ENCODE measurements around the gene PJA2. TPM values are rescaled to one million over a fixed set of nuclear protein-coding genes. Genes with fewer than 3 reads are reported as not detected.

The PJA2 gene
- total RNA-seq, 2 experiments from 2014 or later = 41.3 to 69.7 TPM

GRCh38 chr5:109408991-109409843, 557 bp downstream of the PJA2 start:
- peaks cover 12% of the 10 kb centered on the region; the same call in 1 of the 2 replicates for H4K20me1 ChIP-seq (ENCODE audit: insufficient read depth, low read length)
- peaks cover 10% of the 10 kb centered on the region; the same call in 1 of the 2 replicates for H3K9me3 ChIP-seq (ENCODE audit: low read length)
- H3K36me3 ChIP-seq (ENCODE audit: insufficient read depth, low read length) = peaks cover 16% of the 10 kb centered on the region
- H3K4me2 ChIP-seq (ENCODE audit: low read length) = peak overlapping the region; percentile 84
- intact Hi-C loops (cut with micrococcal nuclease; ENCODE audit: unreplicated experiment) = no loop called here
- H3K79me2 ChIP-seq (ENCODE audit: insufficient read depth, low read depth, low read length) = peaks cover 54% of the 10 kb centered on the region
- POLR2A ChIA-PET = interaction anchor here (0.6 to 1.9 kb wide), 7 partner anchors 10 to 1888 kb away, joined by 3 to 6 read pairs (median 3); partner anchors contain the start of gene MAN2A1
- CTCF ChIA-PET (ENCODE audit: unreplicated experiment) = interaction anchor here (0.5 to 0.6 kb wide), 2 partner anchors 18 to 1026 kb away, joined by 3 read pairs; no protein-coding TSS in a partner anchor
- no peak for TF ChIP-seq EZH2phosphoT487 (IDR thresholded peaks at IDR 0.05; ENCODE audit: borderline replicate concordance, low read depth, low read length)
- TF ChIP-seq, protein P1, sequence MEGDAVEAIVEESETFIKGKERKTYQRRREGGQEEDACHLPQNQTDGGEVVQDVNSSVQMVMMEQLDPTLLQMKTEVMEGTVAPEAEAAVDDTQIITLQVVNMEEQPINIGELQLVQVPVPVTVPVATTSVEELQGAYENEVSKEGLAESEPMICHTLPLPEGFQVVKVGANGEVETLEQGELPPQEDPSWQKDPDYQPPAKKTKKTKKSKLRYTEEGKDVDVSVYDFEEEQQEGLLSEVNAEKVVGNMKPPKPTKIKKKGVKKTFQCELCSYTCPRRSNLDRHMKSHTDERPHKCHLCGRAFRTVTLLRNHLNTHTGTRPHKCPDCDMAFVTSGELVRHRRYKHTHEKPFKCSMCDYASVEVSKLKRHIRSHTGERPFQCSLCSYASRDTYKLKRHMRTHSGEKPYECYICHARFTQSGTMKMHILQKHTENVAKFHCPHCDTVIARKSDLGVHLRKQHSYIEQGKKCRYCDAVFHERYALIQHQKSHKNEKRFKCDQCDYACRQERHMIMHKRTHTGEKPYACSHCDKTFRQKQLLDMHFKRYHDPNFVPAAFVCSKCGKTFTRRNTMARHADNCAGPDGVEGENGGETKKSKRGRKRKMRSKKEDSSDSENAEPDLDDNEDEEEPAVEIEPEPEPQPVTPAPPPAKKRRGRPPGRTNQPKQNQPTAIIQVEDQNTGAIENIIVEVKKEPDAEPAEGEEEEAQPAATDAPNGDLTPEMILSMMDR (conservative IDR thresholded peaks at IDR 0.05; ENCODE audit: low read length) = no peak
- H2AFZ ChIP-seq (ENCODE audit: low read length) = peak overlapping the region; percentile 69
- H3K4me3 ChIP-seq (ENCODE audit: low read depth, low read length, poor library complexity, severe bottlenecking) = peak overlapping the region; percentile 94
- BruUV-seq (replicated peaks) = TSS peak; percentile 73
- no peaks in the 10 kb centered on the region for H3K9me2 ChIP-seq (ENCODE audit: insufficient read depth, low read length)
- DNase-seq (ENCODE audit: low spot score) = peak; percentile 79
- H3K27ac ChIP-seq (ENCODE audit: low read depth, low read length, poor library complexity, severe bottlenecking) = peak overlapping the region; percentile 94
- H3K4me1 ChIP-seq (ENCODE audit: insufficient read depth, low read length, poor library complexity, severe bottlenecking) = peaks cover 28% of the 10 kb centered on the region

DNA sequence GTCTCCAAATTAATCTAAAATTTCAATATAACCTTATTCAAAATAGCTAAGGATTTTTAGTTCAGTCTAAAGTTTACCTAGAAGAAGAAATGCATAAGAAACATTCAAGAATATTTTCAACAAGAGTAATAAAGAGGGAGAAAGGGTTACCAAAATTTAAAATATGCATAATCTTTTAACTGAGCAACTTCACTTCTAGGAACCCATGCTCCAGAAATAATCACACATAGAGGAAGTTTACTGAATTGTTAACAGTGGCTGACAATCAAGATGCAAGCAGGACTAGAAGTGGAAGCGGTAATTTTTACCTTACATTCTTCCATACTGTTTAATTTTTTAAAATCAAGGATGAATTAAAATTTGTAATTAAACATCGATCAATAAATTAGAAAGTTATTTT, 1.9 kb downstream of the PJA2 start:
- Histone ChIP-seq H3K4me1 (ENCODE audit: insufficient read depth, low read length, poor library complexity, severe bottlenecking) (peaks cover 24% of the 10 kb centered on the region), H3K9me3 (ENCODE audit: low read length) (peaks cover 10% of the 10 kb centered on the region; the same call in 1 of the 2 replicates), H2AFZ (ENCODE audit: low read length) (no peak overlapping the region), H3K27ac (ENCODE audit: low read depth, low read length, poor library complexity, severe bottlenecking) (peak overlapping the region; percentile 94), H3K79me2 (ENCODE audit: insufficient read depth, low read depth, low read length) (peaks cover 67% of the 10 kb centered on the region), H3K36me3 (ENCODE audit: insufficient read depth, low read length) (peaks cover 25% of the 10 kb centered on the region), H4K20me1 (ENCODE audit: insufficient read depth, low read length) (peaks cover 12% of the 10 kb centered on the region; the same call in 1 of the 2 replicates), H3K9me2 (ENCODE audit: insufficient read depth, low read length) (no peaks in the 10 kb centered on the region), H3K4me2 (ENCODE audit: low read length) (peak overlapping the region; percentile 84), H3K4me3 (ENCODE audit: low read depth, low read length, poor library complexity, severe bottlenecking) (peak overlapping the region; percentile 94)
- peak; percentile 35 for DNase-seq (ENCODE audit: low spot score)
- ChIA-PET POLR2A (interaction anchor here (0.6 kb wide), 1 partner anchor 698 kb away, joined by 3 read pairs; no protein-coding TSS in a partner anchor), CTCF (ENCODE audit: unreplicated experiment) (no interaction called here)
- no TSS peak for BruUV-seq (replicated peaks)
- TF ChIP-seq, protein P1 (conservative IDR thresholded peaks at IDR 0.05; ENCODE audit: low read length) = no peak
- no peak for TF ChIP-seq EZH2phosphoT487 (IDR thresholded peaks at IDR 0.05; ENCODE audit: borderline replicate concordance, low read depth, low read length)
- intact Hi-C loops (cut with micrococcal nuclease; ENCODE audit: unreplicated experiment) = no loop called here

Data from OCI-LY7 (cell line).